ENCODE data around the gene TYW5.

DNA sequence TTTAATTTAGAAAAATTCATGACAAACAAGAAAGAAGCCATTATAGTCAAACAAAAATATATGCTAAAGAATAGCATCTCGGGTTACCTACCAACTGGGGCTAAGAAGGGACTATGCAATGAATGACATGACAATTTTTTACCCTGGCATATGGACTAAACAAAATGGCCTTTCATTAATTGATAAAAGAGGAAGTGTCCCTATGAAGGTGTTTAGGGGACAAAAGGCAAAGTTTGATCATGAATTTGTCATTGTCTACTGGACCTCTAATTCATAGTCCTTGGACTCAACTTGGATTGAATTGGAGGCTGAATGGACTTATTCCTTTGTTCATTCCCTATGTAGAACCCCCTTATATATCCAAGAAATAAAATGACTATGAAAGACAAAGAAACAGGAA is 12.8 kb upstream of the TYW5 start:
- no peak for TF ChIP-seq CTCF (IDR thresholded peaks at IDR 0.05)
- TF ChIP-seq POLR2A (IDR thresholded peaks at IDR 0.05; ENCODE audit: low read depth) = no peak
- TF ChIP-seq POLR2AphosphoS5 (IDR thresholded peaks at IDR 0.05) = no peak
